Heart left ventricle (tissue), 16 donors: ENCODE results near the gene DR1. TPM values are rescaled to one million over a fixed set of nuclear protein-coding genes. Genes with fewer than 3 reads are reported as not detected.

ENCODE experiments used
- ATAC-seq, 4 donors: fragments of 200-7000 bp; cut with Tn5 transposase; one replicate each; pipeline ENCODE4 v1.9.1; 2020 to 2022; ENCODE audit warnings: moderate library complexity in 4 of 4, mild to moderate bottlenecking in 3 of 4, moderate number of reproducible peaks in 1 of 4
- DNase-seq, 5 donors: peaks; one replicate each; pipeline ENCODE4 v3.0.0-alpha.2; 2020
- H3K27ac ChIP-seq, 12 donors: fragments of 200-600 bp; sonication (generic) in 4 of 12; one replicate each; pipeline versions ENCODE4 v1.5.0 to v1.8.0; 2016 to 2022; ENCODE audit warnings: mild to moderate bottlenecking in 2 of 12
- H3K27me3 ChIP-seq, 9 donors: fragments of 200-600 bp; sonication (generic) in 2 of 9; one replicate each; pipeline versions ENCODE4 v1.5.1 to v1.8.0; 2016 to 2022; ENCODE audit warnings: mild to moderate bottlenecking in 3 of 9
- H3K36me3 ChIP-seq, 9 donors: fragments of 200-600 bp; sonication (generic) in 2 of 9; one replicate each; pipeline versions ENCODE4 v1.5.0 to v1.8.0; 2018 to 2022; ENCODE audit warnings: mild to moderate bottlenecking in 2 of 9
- H3K4me1 ChIP-seq, 12 donors: fragments of 200-600 bp; sonication (generic) in 4 of 12; one replicate each; pipeline versions ENCODE4 v1.5.0 to v1.8.0; 2016 to 2022; ENCODE audit warnings: mild to moderate bottlenecking in 3 of 12
- H3K4me3 ChIP-seq, 12 donors: fragments of 200-600 bp; sonication (generic) in 4 of 12; one replicate each; pipeline versions ENCODE4 v1.5.0 to v1.8.0; 2017 to 2022; ENCODE audit warnings: mild to moderate bottlenecking in 9 of 12, moderate library complexity in 4 of 12
- H3K9me3 ChIP-seq, 12 donors: fragments of 200-600 bp; sonication (generic) in 4 of 12; one replicate each; pipeline versions ENCODE4 v1.5.0 to v1.8.0; 2016 to 2022; ENCODE audit warnings: mild to moderate bottlenecking in 1 of 12
- POLR2A ChIP-seq, 2 donors: fragments of 450-650 bp; IDR thresholded peaks; one replicate each; pipeline ENCODE4 v1.6.1; 2017; ENCODE audit warnings: antibody characterized with exemption in 2 of 2, mild to moderate bottlenecking in 2 of 2, moderate library complexity in 2 of 2
- WGBS, 4 donors: extraction: QIAGEN DNeasy Blood & Tissue Kit in 2 of 4; methylation state at CpG; one replicate each; pipeline versions ENCODE4 v1.1.5 to v1.1.7; 2013 to 2018; 5-methylcytosine and 5-hydroxymethylcytosine counted together
- intact Hi-C, 10 donors: fragments of 100-400 bp; cut with DNase I; formaldehyde crosslinking; loops; one replicate each; pipeline versions ENCODE4 v1.11.1 to v1.14.2; 2022
- polyA plus RNA-seq, 2 donors: library from polyadenylated mRNA; stranded (reverse); fragments of 200-250 nt; gene quantifications; one replicate each; pipeline ENCODE4 v1.2.3, GENCODE V29; 2013
- total RNA-seq, 9 donors: library from RNA; depleted of rRNA in 2 of 9; stranded (reverse); fragments of >200 nt in 2 of 9; fragmentation: NEBNext Ultra II Directional in 3 of 9; extraction: Animal tissue kit (Norgen Biotek cat#: 25700) in 3 of 9; gene quantifications; one replicate each; pipeline versions ENCODE4 v1.1.0 to v1.2.4, GENCODE V29; 2016 to 2023
- TF ChIP-seq, protein P1 (sequence below), 12 donors: fragments of 200-600 bp; sonication (generic) in 4 of 12; IDR thresholded peaks; one replicate each; pipeline versions ENCODE4 v1.5.0 to v1.8.0; 2018 to 2022; ENCODE audit warnings: antibody characterized with exemption in 12 of 12, mild to moderate bottlenecking in 5 of 12
- donor health status: ischemic (EF 13 %, LVEDD 7.1; RV severe dilation, severe dysfunction).
- donor health status: healthy with polysubstance abuse.
- donor health status: DM: no; HTN: yes; CAD: no.
- donor health status: DM: no; HTN: no; CAD: no.
- donor health status: ischemic (EF 25% LVEDD 6.9; RV normal size, moderate dysfunction).
- donor health status: ischemic (EF 25% LVEDD 5.7; RV mildly dilated, moderate dysfunction).
- donor health status: healthy.
- donor health status: DM: yes; HTN: yes; CAD: no.
- donor health status: ischemic (EF 35%, LVEDD 5.7; RV mildly dilated, moderate dysfunction).
- donor health status: nonischemic (EF 11% LVEDD 7.7; RV severe dilation, severe dysfunction).
- donor health status: DM: yes; HTN: yes; CAD: no.
- donor health status: PGD.
- donor health status: ischemic (EF 29% LVEDD 5.4; RV normal size, mild dysfunction).
- donor health status: nonischemic (EF 23%, LVEDD 6.1; RV moderate dilation, normal function).

DR1 gene
- total and polyA plus RNA-seq, 11 donors, result 4.6 to 45.1 (median 33.4) TPM

DNA sequence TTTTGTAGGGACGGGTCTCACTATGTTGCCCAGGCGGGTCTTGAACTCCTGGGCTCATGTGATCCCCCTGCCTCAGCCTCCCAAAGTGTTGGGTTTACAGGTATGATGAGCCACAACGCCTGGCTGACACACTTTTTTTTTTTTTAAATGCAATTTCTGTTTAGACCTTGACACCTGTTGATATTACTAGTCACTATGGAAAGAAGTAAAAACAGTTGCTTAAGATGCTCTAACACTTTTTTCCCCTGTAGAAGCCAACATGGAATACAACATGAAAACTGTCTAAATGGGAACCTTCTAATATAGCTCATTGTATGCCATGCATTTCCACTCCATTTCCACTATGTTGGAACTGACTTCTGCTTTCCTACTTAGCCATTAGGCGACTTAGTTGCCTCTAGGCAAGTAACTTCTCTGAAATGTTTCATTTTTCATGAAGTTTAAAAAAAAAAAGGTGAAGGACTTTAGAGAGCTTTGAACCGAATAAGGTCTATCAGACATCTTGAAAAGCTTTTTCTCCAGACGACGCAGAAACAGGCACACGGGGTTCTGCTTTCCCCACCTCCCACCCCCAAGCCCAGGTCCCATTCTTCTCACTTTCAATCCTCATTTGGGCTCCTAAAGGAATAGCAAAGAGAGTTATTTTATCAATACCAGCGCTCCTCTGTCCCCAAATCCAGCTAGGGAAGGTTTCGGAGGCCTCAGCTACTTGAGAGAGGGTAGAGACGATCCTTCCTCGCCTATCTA lies 648 bp upstream of the DR1 start:
- DNase-seq (no peak), ATAC-seq (peak in 3 of 4 donors; percentile 2 to 4 (median 3))
- peak overlapping the region; percentile 82 to 98 (median 94) for H3K27ac ChIP-seq
- WGBS, 4 donors, result 19 to 22% (median 20%) methylated on average over 10 to 12 of the region's 12 CpGs
- peaks cover 0 to 4% (median 0%) of the 10 kb centered on the region in 9 donors for H3K36me3 ChIP-seq
- H3K9me3 ChIP-seq, result no peaks in the 10 kb centered on the region
- H3K27me3 ChIP-seq, result no peaks in the 10 kb centered on the region
- TF ChIP-seq, protein P1, sequence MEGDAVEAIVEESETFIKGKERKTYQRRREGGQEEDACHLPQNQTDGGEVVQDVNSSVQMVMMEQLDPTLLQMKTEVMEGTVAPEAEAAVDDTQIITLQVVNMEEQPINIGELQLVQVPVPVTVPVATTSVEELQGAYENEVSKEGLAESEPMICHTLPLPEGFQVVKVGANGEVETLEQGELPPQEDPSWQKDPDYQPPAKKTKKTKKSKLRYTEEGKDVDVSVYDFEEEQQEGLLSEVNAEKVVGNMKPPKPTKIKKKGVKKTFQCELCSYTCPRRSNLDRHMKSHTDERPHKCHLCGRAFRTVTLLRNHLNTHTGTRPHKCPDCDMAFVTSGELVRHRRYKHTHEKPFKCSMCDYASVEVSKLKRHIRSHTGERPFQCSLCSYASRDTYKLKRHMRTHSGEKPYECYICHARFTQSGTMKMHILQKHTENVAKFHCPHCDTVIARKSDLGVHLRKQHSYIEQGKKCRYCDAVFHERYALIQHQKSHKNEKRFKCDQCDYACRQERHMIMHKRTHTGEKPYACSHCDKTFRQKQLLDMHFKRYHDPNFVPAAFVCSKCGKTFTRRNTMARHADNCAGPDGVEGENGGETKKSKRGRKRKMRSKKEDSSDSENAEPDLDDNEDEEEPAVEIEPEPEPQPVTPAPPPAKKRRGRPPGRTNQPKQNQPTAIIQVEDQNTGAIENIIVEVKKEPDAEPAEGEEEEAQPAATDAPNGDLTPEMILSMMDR (IDR thresholded peaks at IDR 0.05), result no peak
- no peak for TF ChIP-seq POLR2A (IDR thresholded peaks at IDR 0.05)
- H3K4me1 ChIP-seq, result peaks cover 0 to 31% (median 21%) of the 10 kb centered on the region in 12 donors
- intact Hi-C loops, result loop anchor here in 6 of 10 donors (2.0 to 10.0 kb wide), 8 partner anchors 38 to 502 kb away; partner anchors contain the start of genes CCDC18 (in 2 of the 6), TMED5 (in 2 of the 6) and MTF2 (in 1 of the 6)
- peak overlapping the region; percentile 65 to 98 (median 92) for H3K4me3 ChIP-seq

DNA sequence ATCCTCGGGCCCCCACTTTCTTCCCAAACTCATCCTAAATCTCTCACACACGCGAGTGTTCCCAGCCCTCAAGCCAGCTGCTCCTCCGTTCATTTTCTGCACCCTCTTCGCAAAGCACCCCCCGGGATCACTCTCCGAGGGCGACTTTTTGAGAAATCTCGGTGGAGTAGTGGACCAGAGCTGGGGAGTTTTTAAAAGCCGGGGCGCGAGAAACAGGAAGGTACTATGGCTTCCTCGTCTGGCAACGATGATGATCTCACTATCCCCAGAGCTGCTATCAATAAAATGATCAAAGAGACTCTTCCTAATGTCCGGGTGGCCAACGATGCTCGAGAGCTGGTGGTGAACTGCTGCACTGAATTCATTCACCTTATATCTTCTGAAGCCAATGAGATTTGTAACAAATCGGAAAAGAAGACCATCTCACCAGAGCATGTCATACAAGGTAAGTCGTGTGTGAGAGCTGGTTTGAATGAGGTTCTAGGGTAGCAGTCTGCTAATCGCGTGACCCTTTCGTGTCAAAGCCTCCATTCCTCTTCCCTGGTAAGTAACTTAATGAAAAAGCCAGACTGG lies 800 bp downstream of the DR1 start:
- ATAC-seq, result peak in 2 of 4 donors; percentile 3 to 7
- TF ChIP-seq, protein P1 (IDR thresholded peaks at IDR 0.05), result no peak
- TF ChIP-seq POLR2A (IDR thresholded peaks at IDR 0.05), result no peak
- no peaks in the 10 kb centered on the region for H3K9me3 ChIP-seq
- peaks cover 0 to 45% (median 34%) of the 10 kb centered on the region in 12 donors for H3K4me1 ChIP-seq
- peak in 3 of 5 donors; percentile 7 to 22 (median 18) for DNase-seq
- peaks cover 0 to 9% (median 0%) of the 10 kb centered on the region in 9 donors for H3K36me3 ChIP-seq
- no peaks in the 10 kb centered on the region for H3K27me3 ChIP-seq
- intact Hi-C loops, result loop anchor here in 6 of 10 donors (5.0 to 10.0 kb wide), 7 partner anchors 39 to 501 kb away; partner anchors contain the start of genes CCDC18 (in 2 of the 6), TMED5 (in 2 of the 6) and MTF2 (in 1 of the 6)
- peak overlapping the region; percentile 82 to 98 (median 94) for H3K27ac ChIP-seq
- WGBS, 4 donors, result 0% methylated on average over 22 of the region's 22 CpGs
- H3K4me3 ChIP-seq, result peak overlapping the region; percentile 65 to 98 (median 92)

DNA sequence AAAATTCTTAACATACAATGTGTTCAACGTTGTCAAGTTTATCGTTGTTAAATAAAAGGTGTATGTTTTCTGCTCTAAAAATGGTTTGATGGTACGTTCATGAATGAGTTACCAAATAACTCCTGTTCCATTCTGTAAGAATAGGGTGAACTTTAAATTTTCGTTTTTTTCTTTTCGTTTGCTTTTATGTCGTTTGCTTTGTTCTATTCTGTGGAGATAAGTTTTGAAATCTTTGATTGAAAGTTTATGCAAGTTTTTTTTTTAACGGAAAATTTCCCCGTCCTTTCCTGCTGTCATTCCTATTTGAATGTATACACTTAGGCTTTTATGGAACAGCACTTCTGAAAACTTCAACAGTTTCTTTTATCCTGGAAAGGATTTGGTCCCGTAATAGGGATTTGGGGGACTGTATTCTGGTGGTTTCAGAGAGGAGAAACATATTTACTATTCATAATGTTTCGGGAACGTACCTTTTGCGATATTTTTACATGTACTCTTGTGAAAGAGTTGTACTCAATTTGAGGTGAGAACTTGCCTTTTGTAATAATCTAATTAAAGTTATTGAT lies 1.7 kb downstream of the DR1 start:
- Histone ChIP-seq H3K27me3 (no peaks in the 10 kb centered on the region), H3K36me3 (peaks cover 0 to 9% (median 0%) of the 10 kb centered on the region in 9 donors), H3K4me3 (peak overlapping the region; percentile 65 to 98 (median 92)), H3K9me3 (no peaks in the 10 kb centered on the region), H3K27ac (peak overlapping the region in 6 of 12 donors; percentile 5 to 98 (median 95)), H3K4me1 (peaks cover 0 to 53% (median 36%) of the 10 kb centered on the region in 12 donors)
- 2 to 4% (median 3%) methylated on average over 12 of the region's 12 CpGs for WGBS, 4 donors
- no peak for DNase-seq
- intact Hi-C loops, result loop anchor here in 6 of 10 donors (5.0 to 10.0 kb wide), 7 partner anchors 40 to 500 kb away; partner anchors contain the start of genes CCDC18 (in 2 of the 6), TMED5 (in 2 of the 6) and MTF2 (in 1 of the 6)
- TF ChIP-seq, protein P1 (IDR thresholded peaks at IDR 0.05), result no peak
- no peak for TF ChIP-seq POLR2A (IDR thresholded peaks at IDR 0.05)
- no peak for ATAC-seq
